Hepatocyte (in vitro differentiated cells): Measurements from ENCODE around the gene LDHB. TPM values are rescaled to one million over a fixed set of nuclear protein-coding genes. Genes with fewer than 3 reads are reported as not detected.

Experiments
- DNase-seq: peaks from one replicate; pipeline ENCODE4 v3.0.0-alpha.2; 2016; ENCODE audit warnings: low spot score
- H2AFZ ChIP-seq: fragments of 200-600 bp; sonication (generic); 2 replicates; pipeline ENCODE4 v1.6.0; 2016; ENCODE audit warnings: antibody characterized with exemption, mild to moderate bottlenecking
- H3K27ac ChIP-seq: fragments of 200-600 bp; sonication (generic); 2 replicates; pipeline ENCODE4 v1.5.1; 2016; ENCODE audit warnings: mild to moderate bottlenecking
- H3K27me3 ChIP-seq: fragments of 200-600 bp; sonication (generic); 2 replicates; pipeline ENCODE4 v1.6.1; 2016
- H3K36me3 ChIP-seq: fragments of 200-600 bp; sonication (generic); replicated peaks from 2 replicates; pipeline ENCODE4 v1.5.1; 2016; ENCODE audit warnings: low read depth; ENCODE audit not compliant: insufficient read depth
- H3K4me1 ChIP-seq: fragments of 200-600 bp; sonication (generic); 2 replicates; pipeline ENCODE4 v1.5.1; 2016; ENCODE audit warnings: mild to moderate bottlenecking, moderate library complexity; ENCODE audit not compliant: insufficient read depth
- H3K4me2 ChIP-seq: fragments of 200-600 bp; sonication (generic); 2 replicates; pipeline ENCODE4 v1.6.0; 2016
- H3K4me3 ChIP-seq: fragments of 200-600 bp; sonication (generic); 2 replicates; pipeline ENCODE4 v1.5.1; 2016; ENCODE audit warnings: mild to moderate bottlenecking
- H3K79me2 ChIP-seq: fragments of 200-600 bp; sonication (generic); 2 replicates; pipeline ENCODE4 v1.6.0; 2017; ENCODE audit warnings: mild to moderate bottlenecking
- H3K9me2 ChIP-seq: fragments of 200-600 bp; sonication (generic); replicated peaks from 2 replicates; pipeline ENCODE4 v1.6.0; 2017; ENCODE audit warnings: mild to moderate bottlenecking; ENCODE audit not compliant: insufficient read depth
- H3K9me3 ChIP-seq: fragments of 200-600 bp; sonication (generic); 2 replicates; pipeline ENCODE4 v1.5.1; 2016; ENCODE audit warnings: low read depth, mild to moderate bottlenecking
- H4K20me1 ChIP-seq: fragments of 200-600 bp; sonication (generic); 2 replicates; pipeline ENCODE4 v1.6.0; 2016; ENCODE audit warnings: mild to moderate bottlenecking; ENCODE audit not compliant: insufficient read depth, poor library complexity, severe bottlenecking
- EZH2 ChIP-seq: fragments of 200-600 bp; sonication (generic); IDR thresholded peaks from 2 replicates; pipeline ENCODE4 v1.6.1; 2016; ENCODE audit warnings: antibody characterized with exemption, mild to moderate bottlenecking, borderline replicate concordance
- EZH2phosphoT487 ChIP-seq: fragments of 200-600 bp; sonication (generic); IDR thresholded peaks from one replicate; pipeline ENCODE4 v1.6.1; 2018; ENCODE audit warnings: antibody characterized with exemption, mild to moderate bottlenecking, low read depth, moderate library complexity; ENCODE audit not compliant: unreplicated experiment, severe bottlenecking
- WGBS: methylation state at CpG from one replicate; pipeline ENCODE4 v1.1.6; 2016; ENCODE audit warnings: low lambda C conversion rate; ENCODE audit errors: missing lambda C conversion rate; 5-methylcytosine and 5-hydroxymethylcytosine counted together
- polyA plus RNA-seq: library from polyadenylated mRNA; unstranded; fragments of >200 nt; fragmentation: Nextera tagmentation; extraction: Ambion mirVana; gene quantifications from 2 replicates; pipeline ENCODE4 v1.2.1, GENCODE V29; 2016
- total RNA-seq: library from RNA; depleted of rRNA; stranded (reverse); fragments of >200 nt; gene quantifications from 2 replicates; pipeline ENCODE4 v1.2.3, GENCODE V29; 2014
- TF ChIP-seq, protein P1 (sequence below): fragments of 200-600 bp; sonication (generic); IDR thresholded peaks from 2 replicates; pipeline ENCODE4 v1.5.1; 2016; ENCODE audit warnings: antibody characterized with exemption, mild to moderate bottlenecking; ENCODE audit not compliant: poor library complexity

The LDHB gene
- total and polyA plus RNA-seq, 2 experiments from 2014 or later: 641 to 669 TPM

DNA sequence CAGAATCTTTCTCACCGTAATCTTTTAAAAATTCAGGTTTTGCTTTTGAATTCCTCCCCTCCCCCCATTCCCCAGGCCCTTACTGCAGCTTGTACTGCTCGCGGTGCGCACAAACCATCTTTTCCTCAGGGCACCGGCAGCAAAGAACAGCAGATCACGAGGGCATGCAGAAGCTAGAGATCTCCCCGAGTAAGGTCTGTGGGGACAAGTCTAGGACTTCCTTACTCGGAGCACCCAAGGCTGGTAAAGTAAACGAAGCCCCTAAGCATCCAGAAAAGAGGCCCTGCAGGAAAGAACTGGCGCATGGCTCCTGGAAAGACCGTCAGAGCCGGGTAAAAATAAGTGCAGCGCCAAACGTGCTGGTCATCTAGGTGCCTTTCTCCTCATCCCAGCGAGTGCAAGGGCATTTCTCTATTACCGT is 727 bp downstream of the LDHB start:
- 2% methylated on average over 16 of the region's 16 CpGs for WGBS
- Histone ChIP-seq H3K4me3 (peak overlapping the region; percentile 97), H2AFZ (peak overlapping the region; percentile 77), H3K9me2 (no peaks in the 10 kb centered on the region), H4K20me1 (peaks cover 21% of the 10 kb centered on the region), H3K4me1 (peaks cover 16% of the 10 kb centered on the region), H3K27ac (peak overlapping the region; percentile 97), H3K4me2 (peak overlapping the region; percentile 91), H3K27me3 (no peaks in the 10 kb centered on the region), H3K79me2 (peaks cover 55% of the 10 kb centered on the region), H3K9me3 (no peaks in the 10 kb centered on the region), H3K36me3 (no peaks in the 10 kb centered on the region)
- no peak for TF ChIP-seq EZH2phosphoT487
- TF ChIP-seq, protein P1, sequence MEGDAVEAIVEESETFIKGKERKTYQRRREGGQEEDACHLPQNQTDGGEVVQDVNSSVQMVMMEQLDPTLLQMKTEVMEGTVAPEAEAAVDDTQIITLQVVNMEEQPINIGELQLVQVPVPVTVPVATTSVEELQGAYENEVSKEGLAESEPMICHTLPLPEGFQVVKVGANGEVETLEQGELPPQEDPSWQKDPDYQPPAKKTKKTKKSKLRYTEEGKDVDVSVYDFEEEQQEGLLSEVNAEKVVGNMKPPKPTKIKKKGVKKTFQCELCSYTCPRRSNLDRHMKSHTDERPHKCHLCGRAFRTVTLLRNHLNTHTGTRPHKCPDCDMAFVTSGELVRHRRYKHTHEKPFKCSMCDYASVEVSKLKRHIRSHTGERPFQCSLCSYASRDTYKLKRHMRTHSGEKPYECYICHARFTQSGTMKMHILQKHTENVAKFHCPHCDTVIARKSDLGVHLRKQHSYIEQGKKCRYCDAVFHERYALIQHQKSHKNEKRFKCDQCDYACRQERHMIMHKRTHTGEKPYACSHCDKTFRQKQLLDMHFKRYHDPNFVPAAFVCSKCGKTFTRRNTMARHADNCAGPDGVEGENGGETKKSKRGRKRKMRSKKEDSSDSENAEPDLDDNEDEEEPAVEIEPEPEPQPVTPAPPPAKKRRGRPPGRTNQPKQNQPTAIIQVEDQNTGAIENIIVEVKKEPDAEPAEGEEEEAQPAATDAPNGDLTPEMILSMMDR: no peak
- TF ChIP-seq EZH2: no peak
- DNase-seq: peak; percentile 62

DNA sequence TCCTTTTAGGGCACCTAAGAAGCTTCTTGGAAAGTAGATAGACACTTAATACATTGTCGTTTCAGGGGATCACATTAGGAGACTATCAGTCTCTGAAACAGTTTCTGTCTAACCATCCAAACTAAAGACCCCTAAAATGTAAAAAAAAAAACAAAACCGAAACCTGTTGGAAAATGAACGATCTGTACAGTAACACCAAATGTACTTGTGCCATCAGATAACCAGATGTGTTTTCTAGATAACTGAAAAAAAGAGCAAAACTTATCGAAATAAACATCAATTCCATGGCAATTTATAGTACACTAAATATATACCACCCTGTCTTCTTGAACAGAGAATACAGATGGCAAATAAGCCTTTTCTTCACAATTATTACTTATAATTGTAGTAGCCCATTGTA is 2.1 kb downstream of the LDHB start:
- Histone ChIP-seq H3K4me1 (peaks cover 22% of the 10 kb centered on the region), H4K20me1 (peaks cover 22% of the 10 kb centered on the region), H3K27me3 (no peaks in the 10 kb centered on the region), H3K9me3 (no peaks in the 10 kb centered on the region), H3K4me2 (peak overlapping the region; percentile 91), H3K36me3 (no peaks in the 10 kb centered on the region), H3K9me2 (no peaks in the 10 kb centered on the region), H3K79me2 (peaks cover 64% of the 10 kb centered on the region), H3K4me3 (peak overlapping the region; percentile 97), H2AFZ (no peak overlapping the region), H3K27ac (peak overlapping the region; percentile 97)
- no peak for TF ChIP-seq EZH2phosphoT487
- TF ChIP-seq, protein P1: no peak
- TF ChIP-seq EZH2: no peak
- 74% methylated on average over 4 of the region's 4 CpGs for WGBS
- no peak for DNase-seq

DNA sequence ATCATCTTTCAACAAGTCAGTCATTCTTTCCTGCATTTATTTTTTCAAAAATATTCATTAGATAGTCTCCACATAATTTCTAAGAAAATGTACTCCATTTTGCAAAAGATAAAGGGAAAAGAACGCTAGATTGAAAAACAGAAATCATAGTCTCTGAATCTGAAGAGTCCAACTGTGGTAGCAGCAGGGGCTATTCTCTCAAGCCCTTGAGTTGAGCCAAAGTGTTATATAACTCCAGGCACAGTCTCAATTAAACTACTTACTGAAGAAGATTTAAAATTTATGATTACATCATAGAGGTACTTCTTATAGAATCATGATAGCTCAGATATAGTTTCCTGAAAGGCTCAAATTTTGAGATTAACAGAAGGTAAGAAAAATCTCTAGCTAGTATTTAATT is 5.8 kb downstream of the LDHB start:
- Histone ChIP-seq H3K27ac (no peak overlapping the region), H3K4me1 (peaks cover 22% of the 10 kb centered on the region), H3K4me3 (no peak overlapping the region), H3K4me2 (no peak overlapping the region), H2AFZ (no peak overlapping the region), H3K79me2 (peaks cover 79% of the 10 kb centered on the region), H3K9me2 (no peaks in the 10 kb centered on the region), H3K36me3 (peaks cover 2% of the 10 kb centered on the region), H4K20me1 (peaks cover 25% of the 10 kb centered on the region), H3K27me3 (no peaks in the 10 kb centered on the region), H3K9me3 (no peaks in the 10 kb centered on the region)
- no peak for DNase-seq
- WGBS: 100% methylated on average over 1 of the region's 1 CpG
- TF ChIP-seq EZH2: no peak
- TF ChIP-seq EZH2phosphoT487: no peak
- TF ChIP-seq, protein P1: no peak

DNA sequence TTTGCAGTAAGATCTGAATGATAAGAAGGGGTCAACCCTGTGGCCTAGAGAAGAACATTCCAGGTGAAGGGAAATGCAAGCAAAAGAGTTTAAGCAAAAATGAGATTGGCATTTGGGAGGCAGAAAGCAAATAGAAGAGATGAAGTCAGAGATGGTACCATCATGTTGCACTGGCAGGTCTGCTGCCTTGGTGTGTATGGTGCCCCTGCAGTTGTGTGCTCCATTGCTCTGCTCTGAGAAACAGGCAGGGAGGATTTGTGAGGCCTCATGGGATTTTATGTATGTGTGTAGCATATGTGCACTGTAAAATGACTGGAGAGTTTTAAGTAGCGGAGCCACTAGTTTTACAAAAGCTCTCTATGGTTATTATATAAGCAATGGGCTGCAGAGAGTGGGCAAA is 6.6 kb downstream of the LDHB start:
- H3K27ac ChIP-seq: no peak overlapping the region
- TF ChIP-seq, protein P1: no peak
- TF ChIP-seq EZH2 (no peak), EZH2phosphoT487 (no peak)
- no peak overlapping the region for H3K4me3 ChIP-seq
- no peak overlapping the region for H3K4me2 ChIP-seq
- H3K79me2 ChIP-seq: peaks cover 73% of the 10 kb centered on the region
- DNase-seq: no peak
- no peaks in the 10 kb centered on the region for H3K9me3 ChIP-seq
- H3K36me3 ChIP-seq: peaks cover 4% of the 10 kb centered on the region
- WGBS: 100% methylated on average over 1 of the region's 1 CpG
- H3K27me3 ChIP-seq: no peaks in the 10 kb centered on the region
- H4K20me1 ChIP-seq: peaks cover 22% of the 10 kb centered on the region
- no peak overlapping the region for H2AFZ ChIP-seq
- no peaks in the 10 kb centered on the region for H3K9me2 ChIP-seq
- H3K4me1 ChIP-seq: peaks cover 24% of the 10 kb centered on the region
